Measurements from ENCODE around the gene NR2F6.

- TF ChIP-seq CTCF (IDR thresholded peaks at IDR 0.05) (no peak), POLR2A (IDR thresholded peaks at IDR 0.05) (no peak)
These were observed 43.0 kb downstream of the NR2F6 start for GRCh38 chr19:17202713-17203112.

Measured in Peyer's patch (tissue), 4 donors.